H9 (cell line): ENCODE measurements around the gene F5. TPM values are rescaled to one million over a fixed set of nuclear protein-coding genes. Genes with fewer than 3 reads are reported as not detected.

Source experiments
- DNase-seq: peaks from one replicate; pipeline ENCODE4 v3.0.0-alpha.2; 2017
- H2AFZ ChIP-seq: one replicate; pipeline ENCODE4 v1.6.1; 2013; ENCODE audit warnings: mild to moderate bottlenecking, low read length, control low read depth, moderate library complexity
- H2AK5ac ChIP-seq: 2 replicates; pipeline ENCODE4 v1.6.1; 2013; ENCODE audit warnings: low read length, control low read depth, mixed read lengths; ENCODE audit not compliant: insufficient read length
- H2BK120ac ChIP-seq: one replicate; pipeline ENCODE4 v1.6.1; 2013; ENCODE audit warnings: low read depth, mild to moderate bottlenecking, low read length, control low read depth, inconsistent platforms; ENCODE audit not compliant: poor library complexity, severe bottlenecking
- H2BK12ac ChIP-seq: 2 replicates; pipeline ENCODE4 v1.6.1; 2013; ENCODE audit warnings: low read length, control low read depth, mixed read lengths, low read depth; ENCODE audit not compliant: insufficient read length
- H2BK15ac ChIP-seq: 2 replicates; pipeline ENCODE4 v1.6.1; 2013; ENCODE audit warnings: low read depth, low read length, control low read depth
- H2BK20ac ChIP-seq: one replicate; pipeline ENCODE4 v1.6.1; 2013; ENCODE audit warnings: low read depth, mild to moderate bottlenecking, low read length, control low read depth, inconsistent platforms; ENCODE audit not compliant: poor library complexity, severe bottlenecking
- H2BK5ac ChIP-seq: 2 replicates; pipeline ENCODE4 v1.6.1; 2013; ENCODE audit warnings: low read length, control low read depth, mixed read lengths; ENCODE audit not compliant: insufficient read length
- H3K14ac ChIP-seq: 2 replicates; pipeline ENCODE4 v1.6.1; 2013; ENCODE audit warnings: low read length, control low read depth; ENCODE audit not compliant: insufficient read depth
- H3K18ac ChIP-seq: 2 replicates; pipeline ENCODE4 v1.6.1; 2013; ENCODE audit warnings: low read depth, mild to moderate bottlenecking, mixed read lengths, low read length, control low read depth; ENCODE audit not compliant: insufficient read length
- H3K23ac ChIP-seq: 2 replicates; pipeline ENCODE4 v1.6.1; 2013; ENCODE audit warnings: low read length, control low read depth, mixed read lengths, low read depth; ENCODE audit not compliant: insufficient read length
- H3K23me2 ChIP-seq: 2 replicates; pipeline ENCODE4 v1.6.1; 2013; ENCODE audit warnings: low read depth, mild to moderate bottlenecking, mixed read lengths, low read length, control low read depth; ENCODE audit not compliant: insufficient read length, poor library complexity, severe bottlenecking
- H3K27ac ChIP-seq: 2 replicates; pipeline ENCODE4 v1.5.1; 2013; ENCODE audit warnings: low read length, control low read depth, mixed read lengths, low read depth; ENCODE audit not compliant: insufficient read length
- H3K27me3 ChIP-seq: 2 replicates; pipeline ENCODE4 v1.6.1; 2013; ENCODE audit warnings: low read length, control low read depth, inconsistent platforms; ENCODE audit not compliant: insufficient read depth
- H3K4ac ChIP-seq: 2 replicates; pipeline ENCODE4 v1.6.1; 2013; ENCODE audit warnings: low read depth, mild to moderate bottlenecking, control low read depth, inconsistent platforms, low read length, moderate library complexity
- H3K4me1 ChIP-seq: 2 replicates; pipeline ENCODE4 v1.6.1; 2013; ENCODE audit warnings: low read length, control low read depth, inconsistent platforms; ENCODE audit not compliant: insufficient read depth
- H3K4me2 ChIP-seq: 2 replicates; pipeline ENCODE4 v1.6.1; 2013; ENCODE audit warnings: low read length, control low read depth, mixed read lengths; ENCODE audit not compliant: insufficient read length, insufficient read depth
- H3K56ac ChIP-seq: 2 replicates; pipeline ENCODE4 v1.6.1; 2013; ENCODE audit warnings: low read depth, mild to moderate bottlenecking, mixed read lengths, low read length, control low read depth; ENCODE audit not compliant: insufficient read length
- H3K79me1 ChIP-seq: 2 replicates; pipeline ENCODE4 v1.6.1; 2013; ENCODE audit warnings: low read depth, mild to moderate bottlenecking, moderate library complexity, low read length, control low read depth, inconsistent platforms; ENCODE audit not compliant: insufficient read depth, poor library complexity, severe bottlenecking
- H3K79me2 ChIP-seq: 2 replicates; pipeline ENCODE4 v1.6.1; 2013; ENCODE audit warnings: low read length, control low read depth, inconsistent platforms; ENCODE audit not compliant: insufficient read depth
- H3K9ac ChIP-seq: 2 replicates; pipeline ENCODE4 v1.6.1; 2013; ENCODE audit warnings: low read length, control low read depth, mixed read lengths; ENCODE audit not compliant: insufficient read length; ENCODE audit errors: extremely low read depth
- H3K9me3 ChIP-seq: one replicate; pipeline ENCODE4 v1.6.1; 2013; ENCODE audit warnings: low read depth, low read length, inconsistent platforms; ENCODE audit not compliant: control insufficient read depth
- H3T11ph ChIP-seq: one replicate; pipeline ENCODE4 v1.6.1; 2013; ENCODE audit warnings: mild to moderate bottlenecking, low read length, control low read depth, inconsistent platforms
- H4K20me1 ChIP-seq: one replicate; pipeline ENCODE4 v1.6.1; 2013; ENCODE audit not compliant: control insufficient read depth, insufficient read length, insufficient read depth
- H4K5ac ChIP-seq: 2 replicates; pipeline ENCODE4 v1.6.1; 2013; ENCODE audit warnings: low read depth, mild to moderate bottlenecking, mixed read lengths, low read length, control low read depth; ENCODE audit not compliant: insufficient read length
- H4K8ac ChIP-seq: replicated peaks from 2 replicates; pipeline ENCODE4 v1.6.1; 2013; ENCODE audit warnings: low read length, control low read depth, mixed read lengths, low read depth; ENCODE audit not compliant: insufficient read length
- H4K91ac ChIP-seq: 2 replicates; pipeline ENCODE4 v1.6.1; 2013; ENCODE audit warnings: low read depth, mild to moderate bottlenecking, moderate library complexity, mixed read lengths, low read length, control low read depth; ENCODE audit not compliant: insufficient read length
- H3K27ac Mint-ChIP-seq, 3 experiments: 2 replicates in 2 of 3; 3 replicates in 1 of 3; pipeline ENCODE4 v1.8.0; 2020 to 2021; ENCODE audit warnings: mixed read lengths in 3 of 3, mild to moderate bottlenecking in 1 of 3, moderate library complexity in 1 of 3
- H3K27me3 Mint-ChIP-seq: 2 replicates; pipeline ENCODE4 v1.8.0; 2021; ENCODE audit warnings: low read depth, mild to moderate bottlenecking, moderate library complexity, mixed read lengths
- H3K36me3 Mint-ChIP-seq, 3 experiments: 2 replicates in 2 of 3; 3 replicates in 1 of 3; pipeline ENCODE4 v1.8.0; 2020 to 2021; ENCODE audit warnings: low read depth in 3 of 3, mixed read lengths in 3 of 3; ENCODE audit not compliant: insufficient read depth in 1 of 3
- H3K4me1 Mint-ChIP-seq, 2 experiments: 2 replicates each; pipeline ENCODE4 v1.8.0; 2020; ENCODE audit warnings: mixed read lengths in 2 of 2
- H3K4me3 Mint-ChIP-seq, 2 experiments: 2 replicates in 1 of 2; 3 replicates in 1 of 2; pipeline ENCODE4 v1.8.0; 2020 to 2021; ENCODE audit warnings: mild to moderate bottlenecking in 2 of 2, mixed read lengths in 2 of 2, moderate library complexity in 1 of 2
- H3K9me3 Mint-ChIP-seq, 2 experiments: 2 replicates in 1 of 2; 3 replicates in 1 of 2; pipeline ENCODE4 v1.8.0; 2020; ENCODE audit warnings: mild to moderate bottlenecking in 2 of 2, mixed read lengths in 2 of 2, moderate library complexity in 1 of 2
- WGBS: extraction: QIAGEN DNeasy Blood & Tissue Kit; methylation state at CpG from one replicate; pipeline ENCODE4 v1.1.7; 2013; ENCODE audit warnings: missing lambda C conversion rate, low lambda C conversion rate, mixed read lengths; ENCODE audit not compliant: insufficient read length; ENCODE audit errors: extremely low coverage; 5-methylcytosine and 5-hydroxymethylcytosine counted together
- total RNA-seq: library from RNA; stranded (reverse); gene quantifications from 2 replicates; pipeline ENCODE4 v1.2.1, GENCODE V29; 2021
- TF ChIP-seq, protein P1 (sequence below): fragments of 200-600 bp; sonication (generic); conservative IDR thresholded peaks from 3 replicates; pipeline ENCODE4 v1.8.0; 2021; ENCODE audit warnings: antibody characterized with exemption, mild to moderate bottlenecking

The F5 gene
- total RNA-seq, 1 experiment from 2014 or later: 0.04 TPM

GRCh38 chr1:169550294-169550693, 36.0 kb downstream of the F5 start:
- H3K27ac ChIP-seq: no peak overlapping the region
- no CpG with 5 or more reads among the region's 4 CpGs for WGBS
- H3K27ac Mint-ChIP-seq: no peak overlapping the region
- H3K4me1 Mint-ChIP-seq: 0 out of 4 replicates have a peak, but pooled peaks cover 2 to 5% of the 10 kb centered on the region in 2 experiments
- H3K56ac ChIP-seq: no peak overlapping the region
- no peak overlapping the region for H3K4ac ChIP-seq
- no peak overlapping the region for H2BK15ac ChIP-seq
- no peak overlapping the region for H3K14ac ChIP-seq
- H3T11ph ChIP-seq: no peak overlapping the region
- TF ChIP-seq, protein P1, sequence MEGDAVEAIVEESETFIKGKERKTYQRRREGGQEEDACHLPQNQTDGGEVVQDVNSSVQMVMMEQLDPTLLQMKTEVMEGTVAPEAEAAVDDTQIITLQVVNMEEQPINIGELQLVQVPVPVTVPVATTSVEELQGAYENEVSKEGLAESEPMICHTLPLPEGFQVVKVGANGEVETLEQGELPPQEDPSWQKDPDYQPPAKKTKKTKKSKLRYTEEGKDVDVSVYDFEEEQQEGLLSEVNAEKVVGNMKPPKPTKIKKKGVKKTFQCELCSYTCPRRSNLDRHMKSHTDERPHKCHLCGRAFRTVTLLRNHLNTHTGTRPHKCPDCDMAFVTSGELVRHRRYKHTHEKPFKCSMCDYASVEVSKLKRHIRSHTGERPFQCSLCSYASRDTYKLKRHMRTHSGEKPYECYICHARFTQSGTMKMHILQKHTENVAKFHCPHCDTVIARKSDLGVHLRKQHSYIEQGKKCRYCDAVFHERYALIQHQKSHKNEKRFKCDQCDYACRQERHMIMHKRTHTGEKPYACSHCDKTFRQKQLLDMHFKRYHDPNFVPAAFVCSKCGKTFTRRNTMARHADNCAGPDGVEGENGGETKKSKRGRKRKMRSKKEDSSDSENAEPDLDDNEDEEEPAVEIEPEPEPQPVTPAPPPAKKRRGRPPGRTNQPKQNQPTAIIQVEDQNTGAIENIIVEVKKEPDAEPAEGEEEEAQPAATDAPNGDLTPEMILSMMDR: peak; percentile 62; the same call in 2 of the 3 replicates
- H3K18ac ChIP-seq: no peak overlapping the region
- no peak overlapping the region for H2BK5ac ChIP-seq
- H2BK12ac ChIP-seq: no peak overlapping the region
- no peak overlapping the region for H2BK20ac ChIP-seq
- H2BK120ac ChIP-seq: no peak overlapping the region
- H2AK5ac ChIP-seq: no peak overlapping the region
- no peaks in the 10 kb centered on the region for H3K79me2 ChIP-seq
- H3K27me3 ChIP-seq: no peaks in the 10 kb centered on the region
- H3K9me3 Mint-ChIP-seq: no peaks in the 10 kb centered on the region
- no peak overlapping the region for H3K4me2 ChIP-seq
- no peaks in the 10 kb centered on the region for H3K27me3 Mint-ChIP-seq
- no peak overlapping the region for H4K5ac ChIP-seq
- H4K8ac ChIP-seq: no peak overlapping the region
- no peak overlapping the region for H3K23ac ChIP-seq
- H3K9ac ChIP-seq: no peak overlapping the region
- no peak overlapping the region for H2AFZ ChIP-seq
- no peaks in the 10 kb centered on the region for H3K4me1 ChIP-seq
- no peaks in the 10 kb centered on the region for H3K23me2 ChIP-seq
- no peak overlapping the region for H4K91ac ChIP-seq
- no peak overlapping the region for H3K4me3 Mint-ChIP-seq
- no peaks in the 10 kb centered on the region for H3K79me1 ChIP-seq
- no peaks in the 10 kb centered on the region for H3K36me3 Mint-ChIP-seq
- DNase-seq: no peak
- no peaks in the 10 kb centered on the region for H3K9me3 ChIP-seq
- no peaks in the 10 kb centered on the region for H4K20me1 ChIP-seq
